ENCODE data around the gene FDXR.

FDXR gene

GRCh38 chr17:74881073-74881472, 8.3 kb upstream of the FDXR start:
- no peaks in the 10 kb centered on the region for H3K36me3 ChIP-seq (ENCODE audit: control insufficient read depth in 1 of 2, insufficient read depth in 2 of 2, low read length in 2 of 2)

GRCh38 chr17:74879308-74879707, 6.5 kb upstream of the FDXR start:
- Histone ChIP-seq H2AK5ac (ENCODE audit: low read length) (no peak overlapping the region), H3K14ac (ENCODE audit: low read length) (no peak overlapping the region), H3K79me2 (ENCODE audit: control insufficient read depth, insufficient read depth, low read length, poor library complexity) (no peaks in the 10 kb centered on the region), H3K27ac (ENCODE audit: low read depth, low read length) (no peak overlapping the region), H2BK5ac (ENCODE audit: low read depth, low read length, poor library complexity) (no peak overlapping the region), H3K23ac (ENCODE audit: low read length) (no peak overlapping the region), H2BK12ac (ENCODE audit: low read length) (no peak overlapping the region), H4K8ac (ENCODE audit: low read depth, low read length) (no peak overlapping the region), H3K4me3 (ENCODE audit: low read depth, low read length) (no peak overlapping the region), H3K4ac (ENCODE audit: low read depth, low read length) (no peak overlapping the region), H3K79me1 (ENCODE audit: low read length) (no peaks in the 10 kb centered on the region), H3K9me3 (ENCODE audit: insufficient read depth, low read depth, low read length) (no peaks in the 10 kb centered on the region), H3K18ac (ENCODE audit: low read length) (no peak overlapping the region), H3K27me3 (ENCODE audit: insufficient read depth, low read length) (no peaks in the 10 kb centered on the region), H2AFZ (ENCODE audit: insufficient read depth, low read length, poor library complexity) (no peak overlapping the region), H3K9ac (ENCODE audit: low read length) (no peak overlapping the region), H3K36me3 (ENCODE audit: control insufficient read depth in 1 of 2, insufficient read depth in 2 of 2, low read length in 2 of 2) (no peaks in the 10 kb centered on the region), H2BK120ac (ENCODE audit: insufficient read depth, low read length, poor library complexity) (no peak overlapping the region), H4K91ac (ENCODE audit: low read depth, low read length) (no peak overlapping the region), H3K4me1 (ENCODE audit: control insufficient read depth in 1 of 2, insufficient read depth in 2 of 2, low read length in 2 of 2) (no peaks in the 10 kb centered on the region), H3K4me2 (ENCODE audit: low read length) (no peak overlapping the region), H4K12ac (ENCODE audit: low read depth, low read length) (no peak overlapping the region)
- no peak for DNase-seq
- no CpG with 5 or more reads among the region's 16 CpGs for WGBS (ENCODE audit: extremely low coverage, insufficient coverage, insufficient read length)

More at GRCh38 chr17:74881073-74881472, 8.3 kb upstream of the FDXR start:
- no peak overlapping the region for H2BK5ac ChIP-seq (ENCODE audit: low read depth, low read length, poor library complexity)
- no peaks in the 10 kb centered on the region for H3K27me3 ChIP-seq (ENCODE audit: insufficient read depth, low read length)
- H3K4me1 ChIP-seq (ENCODE audit: control insufficient read depth in 1 of 2, insufficient read depth in 2 of 2, low read length in 2 of 2), result no peaks in the 10 kb centered on the region
- H3K27ac ChIP-seq (ENCODE audit: low read depth, low read length), result no peak overlapping the region
- no peak overlapping the region for H2AFZ ChIP-seq (ENCODE audit: insufficient read depth, low read length, poor library complexity)
- H3K4me3 ChIP-seq (ENCODE audit: low read depth, low read length), result no peak overlapping the region
- no peak overlapping the region for H2BK120ac ChIP-seq (ENCODE audit: insufficient read depth, low read length, poor library complexity)
- no peaks in the 10 kb centered on the region for H3K79me2 ChIP-seq (ENCODE audit: control insufficient read depth, insufficient read depth, low read length, poor library complexity)
- H4K8ac ChIP-seq (ENCODE audit: low read depth, low read length), result no peak overlapping the region
- no peak overlapping the region for H3K14ac ChIP-seq (ENCODE audit: low read length)
- H3K79me1 ChIP-seq (ENCODE audit: low read length), result no peaks in the 10 kb centered on the region
- H4K12ac ChIP-seq (ENCODE audit: low read depth, low read length), result no peak overlapping the region
- no peak overlapping the region for H4K91ac ChIP-seq (ENCODE audit: low read depth, low read length)
- H2BK12ac ChIP-seq (ENCODE audit: low read length), result no peak overlapping the region
- H3K23ac ChIP-seq (ENCODE audit: low read length), result no peak overlapping the region
- H2AK5ac ChIP-seq (ENCODE audit: low read length), result no peak overlapping the region
- no peak overlapping the region for H3K18ac ChIP-seq (ENCODE audit: low read length)
- H3K4ac ChIP-seq (ENCODE audit: low read depth, low read length), result no peak overlapping the region
- WGBS (ENCODE audit: extremely low coverage, insufficient coverage, insufficient read length), result no CpG with 5 or more reads among the region's 11 CpGs
- H3K4me2 ChIP-seq (ENCODE audit: low read length), result no peak overlapping the region
- no peaks in the 10 kb centered on the region for H3K9me3 ChIP-seq (ENCODE audit: insufficient read depth, low read depth, low read length)
- no peak for DNase-seq
- H3K9ac ChIP-seq (ENCODE audit: low read length), result no peak overlapping the region

- no peak overlapping the region for H2BK12ac ChIP-seq (ENCODE audit: low read length)
- no peaks in the 10 kb centered on the region for H3K79me2 ChIP-seq (ENCODE audit: control insufficient read depth, insufficient read depth, low read length, poor library complexity)
- no peak overlapping the region for H2BK120ac ChIP-seq (ENCODE audit: insufficient read depth, low read length, poor library complexity)
- H3K4me3 ChIP-seq (ENCODE audit: low read depth, low read length), result no peak overlapping the region
- WGBS (ENCODE audit: extremely low coverage, insufficient coverage, insufficient read length), result no CpG with 5 or more reads among the region's 2 CpGs
- no peak overlapping the region for H4K91ac ChIP-seq (ENCODE audit: low read depth, low read length)
- no peaks in the 10 kb centered on the region for H3K27me3 ChIP-seq (ENCODE audit: insufficient read depth, low read length)
- no peak overlapping the region for H3K18ac ChIP-seq (ENCODE audit: low read length)
- H3K14ac ChIP-seq (ENCODE audit: low read length), result no peak overlapping the region
- H3K23ac ChIP-seq (ENCODE audit: low read length), result no peak overlapping the region
- no peak overlapping the region for H3K9ac ChIP-seq (ENCODE audit: low read length)
- H2AFZ ChIP-seq (ENCODE audit: insufficient read depth, low read length, poor library complexity), result no peak overlapping the region
- H3K27ac ChIP-seq (ENCODE audit: low read depth, low read length), result no peak overlapping the region
- no peaks in the 10 kb centered on the region for H3K9me3 ChIP-seq (ENCODE audit: insufficient read depth, low read depth, low read length)
- no peak overlapping the region for H3K4ac ChIP-seq (ENCODE audit: low read depth, low read length)
- H3K4me2 ChIP-seq (ENCODE audit: low read length), result no peak overlapping the region
- peaks cover 0 to 3% of the 10 kb centered on the region in 2 experiments for H3K4me1 ChIP-seq (ENCODE audit: control insufficient read depth in 1 of 2, insufficient read depth in 2 of 2, low read length in 2 of 2)
- H4K12ac ChIP-seq (ENCODE audit: low read depth, low read length), result no peak overlapping the region
- H3K36me3 ChIP-seq (ENCODE audit: control insufficient read depth in 1 of 2, insufficient read depth in 2 of 2, low read length in 2 of 2), result no peaks in the 10 kb centered on the region
- H2BK5ac ChIP-seq (ENCODE audit: low read depth, low read length, poor library complexity), result no peak overlapping the region
- DNase-seq, result no peak
- H4K8ac ChIP-seq (ENCODE audit: low read depth, low read length), result no peak overlapping the region
- H2AK5ac ChIP-seq (ENCODE audit: low read length), result no peak overlapping the region
- H3K79me1 ChIP-seq (ENCODE audit: low read length), result no peaks in the 10 kb centered on the region
Observed at GRCh38 chr17:74878658-74879057, 5.9 kb upstream of the FDXR start.

DNA sequence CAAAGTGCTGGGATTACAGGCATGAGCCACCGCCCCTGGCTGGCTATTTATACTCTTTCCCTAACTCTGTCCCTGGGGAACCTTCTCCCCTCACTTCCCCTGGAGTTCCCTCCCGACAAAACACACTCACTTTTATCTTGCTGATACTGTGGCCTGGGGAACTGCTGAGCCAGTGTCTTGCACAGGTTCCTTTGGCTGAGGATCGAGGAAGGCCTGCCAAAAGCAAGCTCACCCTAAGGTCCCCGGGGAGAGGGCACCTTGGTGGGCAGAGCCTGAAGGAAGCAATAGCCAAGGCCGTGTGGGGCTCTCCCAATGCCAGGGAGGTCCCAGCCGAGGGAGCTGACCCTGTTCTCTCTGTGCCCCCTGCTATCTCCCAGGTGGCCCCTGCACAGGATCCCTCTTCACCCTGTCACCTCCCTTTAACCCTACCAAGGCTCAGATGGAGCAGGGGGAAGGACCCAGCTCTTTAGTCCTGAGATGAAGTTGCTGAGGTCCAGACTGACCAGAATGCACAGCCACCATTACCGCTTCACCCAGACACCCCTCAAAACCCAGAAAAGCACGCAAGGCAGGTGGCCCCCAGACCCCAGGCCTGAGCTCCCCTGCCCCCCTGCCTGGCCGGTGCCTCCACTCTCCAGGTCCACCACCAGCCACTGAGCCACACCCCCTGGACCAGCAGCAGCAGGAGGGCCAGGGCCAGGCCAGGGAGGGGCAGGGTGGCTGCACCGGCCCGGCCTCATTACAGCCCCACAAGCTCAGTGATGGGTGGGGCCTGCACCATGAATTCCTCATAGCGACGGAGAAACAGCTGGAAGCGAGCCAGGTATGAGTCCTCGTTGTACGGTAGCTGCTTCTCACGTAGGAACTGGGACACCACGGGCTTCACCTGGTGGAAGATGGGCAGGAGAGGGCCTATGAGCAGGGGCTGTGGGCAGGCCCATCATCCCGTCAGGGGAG, 5.1 kb upstream of the FDXR start:
- no peak overlapping the region for H3K4me2 ChIP-seq (ENCODE audit: low read length)
- no peak overlapping the region for H2AK5ac ChIP-seq (ENCODE audit: low read length)
- no peak overlapping the region for H3K4ac ChIP-seq (ENCODE audit: low read depth, low read length)
- WGBS (ENCODE audit: extremely low coverage, insufficient coverage, insufficient read length), result no CpG with 5 or more reads among the region's 19 CpGs
- H4K8ac ChIP-seq (ENCODE audit: low read depth, low read length), result no peak overlapping the region
- H3K4me3 ChIP-seq (ENCODE audit: low read depth, low read length), result no peak overlapping the region
- peak; percentile 32 to 52 for DNase-seq
- peaks cover 2% of the 10 kb centered on the region for H3K79me1 ChIP-seq (ENCODE audit: low read length)
- no peak overlapping the region for H3K14ac ChIP-seq (ENCODE audit: low read length)
- no peaks in the 10 kb centered on the region for H3K9me3 ChIP-seq (ENCODE audit: insufficient read depth, low read depth, low read length)
- no peaks in the 10 kb centered on the region for H3K79me2 ChIP-seq (ENCODE audit: control insufficient read depth, insufficient read depth, low read length, poor library complexity)
- H3K9ac ChIP-seq (ENCODE audit: low read length), result no peak overlapping the region
- no peaks in the 10 kb centered on the region for H3K27me3 ChIP-seq (ENCODE audit: insufficient read depth, low read length)
- H4K91ac ChIP-seq (ENCODE audit: low read depth, low read length), result no peak overlapping the region
- no peak overlapping the region for H4K12ac ChIP-seq (ENCODE audit: low read depth, low read length)
- no peak overlapping the region for H3K23ac ChIP-seq (ENCODE audit: low read length)
- no peak overlapping the region for H2BK12ac ChIP-seq (ENCODE audit: low read length)
- no peak overlapping the region for H2AFZ ChIP-seq (ENCODE audit: insufficient read depth, low read length, poor library complexity)
- no peak overlapping the region for H2BK120ac ChIP-seq (ENCODE audit: insufficient read depth, low read length, poor library complexity)
- H3K18ac ChIP-seq (ENCODE audit: low read length), result no peak overlapping the region
- peaks cover 0 to 3% of the 10 kb centered on the region in 2 experiments for H3K4me1 ChIP-seq (ENCODE audit: control insufficient read depth in 1 of 2, insufficient read depth in 2 of 2, low read length in 2 of 2)
- no peak overlapping the region for H3K27ac ChIP-seq (ENCODE audit: low read depth, low read length)
- H2BK5ac ChIP-seq (ENCODE audit: low read depth, low read length, poor library complexity), result no peak overlapping the region
- H3K36me3 ChIP-seq (ENCODE audit: control insufficient read depth in 1 of 2, insufficient read depth in 2 of 2, low read length in 2 of 2), result no peaks in the 10 kb centered on the region

All from trophoblast cell (in vitro differentiated cells and primary cell).